Measurements from ENCODE around the gene SH3GL1. TPM values are rescaled to one million over a fixed set of nuclear protein-coding genes. Genes with fewer than 3 reads are reported as not detected.

The SH3GL1 gene
- polyA plus RNA-seq, 3 donors = 50.8 to 62.5 (median 50.9) TPM

DNA sequence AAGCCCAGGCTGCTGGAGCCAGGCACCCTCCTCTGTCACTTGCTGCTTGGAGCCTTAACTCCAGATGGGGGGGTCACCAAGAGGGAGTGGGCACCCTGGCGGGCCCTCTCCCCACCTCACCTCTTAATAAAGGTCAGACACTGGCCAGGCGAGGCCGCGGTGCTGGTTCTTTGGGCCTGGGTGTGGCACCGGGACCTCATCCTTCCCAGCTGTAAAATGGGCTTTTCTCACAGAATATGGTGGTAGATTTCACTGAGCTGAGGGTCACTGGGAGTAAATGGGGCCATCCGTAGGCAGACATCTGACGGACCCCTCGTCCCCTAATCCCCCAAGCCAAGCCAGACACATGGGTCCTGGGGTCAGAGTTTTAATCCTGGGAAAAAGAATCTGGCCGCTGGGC, 76.7 kb downstream of the SH3GL1 start:
- DNase-seq (ENCODE audit: low read depth in 3 of 3, low spot score in 2 of 3) = no peak

DNA sequence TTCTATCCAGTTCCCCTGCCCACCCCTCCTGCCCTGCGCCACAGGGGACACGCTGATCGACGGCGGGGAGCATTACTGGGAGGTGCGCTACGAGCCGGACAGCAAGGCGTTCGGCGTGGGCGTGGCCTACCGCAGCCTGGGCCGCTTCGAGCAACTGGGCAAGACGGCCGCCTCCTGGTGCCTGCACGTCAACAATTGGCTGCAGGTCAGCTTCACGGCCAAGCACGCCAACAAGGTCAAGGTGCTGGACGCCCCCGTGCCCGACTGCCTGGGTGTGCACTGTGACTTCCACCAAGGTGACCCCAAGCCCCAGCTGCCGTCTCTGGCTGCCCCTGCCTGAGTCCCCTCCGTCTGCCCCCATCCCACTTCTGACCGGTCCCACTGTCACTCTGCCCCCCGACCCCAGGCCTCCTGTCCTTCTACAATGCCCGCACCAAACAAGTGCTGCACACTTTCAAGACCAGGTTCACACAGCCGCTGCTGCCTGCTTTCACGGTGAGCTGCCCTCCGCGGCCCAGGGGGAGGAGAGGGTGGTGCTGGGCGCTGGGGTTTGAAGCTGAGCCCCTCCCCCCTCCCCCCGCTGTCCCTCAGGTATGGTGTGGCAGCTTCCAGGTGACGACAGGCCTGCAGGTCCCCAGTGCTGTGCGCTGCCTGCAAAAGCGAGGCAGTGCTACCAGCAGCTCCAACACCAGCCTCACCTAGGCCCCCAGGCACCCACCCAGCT, 77.2 kb downstream of the SH3GL1 start:
- no peak for DNase-seq (ENCODE audit: low read depth in 3 of 3, low spot score in 2 of 3)

GRCh38 chr19:4320419-4320818, 79.9 kb downstream of the SH3GL1 start:
- no peak for DNase-seq (ENCODE audit: low read depth in 3 of 3, low spot score in 2 of 3)

GRCh38 chr19:4319067-4319718, 81.2 kb downstream of the SH3GL1 start:
- DNase-seq (ENCODE audit: low read depth in 3 of 3, low spot score in 2 of 3) = no peak

- DNase-seq (ENCODE audit: low read depth in 3 of 3, low spot score in 2 of 3) = no peak
Observed at GRCh38 chr19:4318460-4318859, 81.9 kb downstream of the SH3GL1 start.

- no peak for DNase-seq (ENCODE audit: low read depth in 3 of 3, low spot score in 2 of 3)
Observed at GRCh38 chr19:4316956-4317355, 83.4 kb downstream of the SH3GL1 start.

GRCh38 chr19:4313847-4314490, 86.4 kb downstream of the SH3GL1 start:
- DNase-seq (ENCODE audit: low read depth in 3 of 3, low spot score in 2 of 3) = no peak

Other genes with a start within 250 kb of the SH3GL1 start
- 1 to 10 TPM in 2 of 3 donors, under 1 TPM in 1; 1.00 to 1.5 (median 1.5) TPM for gene CREB3L3, start 246.9 kb downstream of the SH3GL1 start, polyA plus RNA-seq (ENCODE audit: insufficient read length in 3 of 3)
- 10 to 100 TPM; 12.8 to 14.6 (median 14.0) TPM for gene SIRT6, start 218.0 kb downstream of the SH3GL1 start, polyA plus RNA-seq (ENCODE audit: insufficient read length in 3 of 3)
- 1 to 10 TPM in 1 of 3 donors, under 1 TPM in 2; 0.65 to 1.1 (median 0.76) TPM for gene ANKRD24, start 217.9 kb downstream of the SH3GL1 start, polyA plus RNA-seq (ENCODE audit: insufficient read length in 3 of 3)
- under 1 TPM; 0.40 to 0.56 (median 0.49) TPM for gene EBI3, start 171.0 kb downstream of the SH3GL1 start, polyA plus RNA-seq (ENCODE audit: insufficient read length in 3 of 3)
- gene YJU2, start 153.5 kb downstream of the SH3GL1 start, polyA plus RNA-seq (ENCODE audit: insufficient read length in 3 of 3) = 10 to 100 TPM; 21.3 to 22.1 (median 22.0) TPM
- gene SHD, start 121.3 kb downstream of the SH3GL1 start, polyA plus RNA-seq (ENCODE audit: insufficient read length in 3 of 3) = 1 to 10 TPM; 1.3 to 1.6 (median 1.3) TPM
- under 1 TPM in 2 of 3 donors, not detected in 1; 0.14 to 0.28 TPM for gene TMIGD2, start 98.2 kb downstream of the SH3GL1 start, polyA plus RNA-seq (ENCODE audit: insufficient read length in 3 of 3)
- 1 to 10 TPM; 4.3 to 5.4 (median 5.0) TPM for gene FSD1, start 95.9 kb downstream of the SH3GL1 start, polyA plus RNA-seq (ENCODE audit: insufficient read length in 3 of 3)
- 10 to 100 TPM; 22.6 to 30.0 (median 24.5) TPM for gene STAP2, start 61.7 kb downstream of the SH3GL1 start, polyA plus RNA-seq (ENCODE audit: insufficient read length in 3 of 3)
- 10 to 100 TPM; 21.0 to 24.9 (median 24.4) TPM for gene MPND, start 57.0 kb downstream of the SH3GL1 start, polyA plus RNA-seq (ENCODE audit: insufficient read length in 3 of 3)
- gene CHAF1A, start 2.1 kb upstream of the SH3GL1 start, polyA plus RNA-seq (ENCODE audit: insufficient read length in 3 of 3) = 10 to 100 TPM; 21.3 to 26.1 (median 21.3) TPM
- 10 to 100 TPM; 75.7 to 95.3 (median 87.0) TPM for gene UBXN6, start 57.2 kb upstream of the SH3GL1 start, polyA plus RNA-seq (ENCODE audit: insufficient read length in 3 of 3)
- gene HDGFL2, start 71.8 kb upstream of the SH3GL1 start, polyA plus RNA-seq (ENCODE audit: insufficient read length in 3 of 3) = 10 to 100 TPM; 58.9 to 66.0 (median 62.3) TPM
- gene PLIN4, start 117.9 kb upstream of the SH3GL1 start, polyA plus RNA-seq (ENCODE audit: insufficient read length in 3 of 3) = under 1 TPM; 0.37 to 0.59 (median 0.57) TPM
- gene PLIN5, start 134.7 kb upstream of the SH3GL1 start, polyA plus RNA-seq (ENCODE audit: insufficient read length in 3 of 3) = 1 to 10 TPM; 2.3 to 3.2 (median 2.3) TPM
- under 1 TPM; 0.44 to 0.65 (median 0.57) TPM for gene LRG1, start 139.5 kb upstream of the SH3GL1 start, polyA plus RNA-seq (ENCODE audit: insufficient read length in 3 of 3)
- gene SEMA6B, start 159.1 kb upstream of the SH3GL1 start, polyA plus RNA-seq (ENCODE audit: insufficient read length in 3 of 3) = 1 to 10 TPM; 1.7 to 2.7 (median 2.2) TPM
- 10 to 100 TPM; 11.4 to 15.2 (median 12.5) TPM for gene TNFAIP8L1, start 239.0 kb upstream of the SH3GL1 start, polyA plus RNA-seq (ENCODE audit: insufficient read length in 3 of 3)